DMS153 treated with DMSO at 0.1 percent for 48 hours (cell line): Measurements from ENCODE around the gene EPO.
"Not testable (repeated sequence)": the region's sequence is repeated elsewhere in the genome, so short reads cannot be mapped to it uniquely, and the experiment has no call there.

Source experiments
- DNase-seq: peaks from one replicate; lab custom pipeline; 2025; ENCODE audit not compliant: unreplicated experiment; lab: John Stamatoyannopoulos, UW

Gene EPO

GRCh38 chr7:100731937-100732636 lies 11.8 kb downstream of the EPO start:
- no peak for DNase-seq

GRCh38 chr7:100735730-100736129 lies 15.5 kb downstream of the EPO start:
- DNase-seq = no peak

- no peak for DNase-seq
Observed at GRCh38 chr7:100736671-100737070, 16.4 kb downstream of the EPO start.

- no peak for DNase-seq
Observed at GRCh38 chr7:100739934-100740333, 19.7 kb downstream of the EPO start.

GRCh38 chr7:100744605-100745004 lies 24.3 kb downstream of the EPO start:
- no peak for DNase-seq

GRCh38 chr7:100745184-100745583 lies 24.9 kb downstream of the EPO start:
- DNase-seq = no peak

- DNase-seq = no peak
Observed at GRCh38 chr7:100752994-100753393, 32.7 kb downstream of the EPO start.

GRCh38 chr7:100753750-100754149 lies 33.5 kb downstream of the EPO start:
- DNase-seq = no peak

- DNase-seq = no peak
Observed at GRCh38 chr7:100759357-100760171, 39.3 kb downstream of the EPO start.

- DNase-seq = not testable (repeated sequence)
Observed at GRCh38 chr7:100762841-100763240, 42.6 kb downstream of the EPO start.

- DNase-seq = no peak
Observed at GRCh38 chr7:100763556-100764140, 43.4 kb downstream of the EPO start.

GRCh38 chr7:100764841-100765240 lies 44.6 kb downstream of the EPO start:
- DNase-seq = no peak

GRCh38 chr7:100765250-100765649 lies 45.0 kb downstream of the EPO start:
- no peak for DNase-seq

GRCh38 chr7:100768784-100769183 lies 48.5 kb downstream of the EPO start:
- no peak for DNase-seq
